Measurements from ENCODE around the gene SMURF1.
"Not testable (repeated sequence)": the region's sequence is repeated elsewhere in the genome, so short reads cannot be mapped to it uniquely, and the experiment has no call there.

Gene SMURF1

GRCh38 chr7:99050971-99051370 lies 92.9 kb downstream of the SMURF1 start:
- DNase-seq (ENCODE audit: low read depth), result no peak

- no peak for DNase-seq (ENCODE audit: low read depth)
These were observed 96.3 kb downstream of the SMURF1 start for GRCh38 chr7:99047526-99048077.

GRCh38 chr7:99046722-99047121 lies 97.2 kb downstream of the SMURF1 start:
- no peak for DNase-seq (ENCODE audit: low read depth)

- not testable (repeated sequence) for DNase-seq (ENCODE audit: low read depth)
These were observed 97.6 kb downstream of the SMURF1 start for GRCh38 chr7:99046262-99046661.

GRCh38 chr7:99044858-99045257 lies 99.0 kb downstream of the SMURF1 start:
- DNase-seq (ENCODE audit: low read depth), result not testable (repeated sequence)

- no peak for DNase-seq (ENCODE audit: low read depth)
These were observed 101.0 kb downstream of the SMURF1 start for GRCh38 chr7:99042957-99043356.

GRCh38 chr7:99041526-99041925 lies 102.4 kb downstream of the SMURF1 start:
- DNase-seq (ENCODE audit: low read depth), result no peak

GRCh38 chr7:99040104-99040958 lies 103.6 kb downstream of the SMURF1 start:
- DNase-seq (ENCODE audit: low read depth), result peak; percentile 46

- no peak for DNase-seq (ENCODE audit: low read depth)
These were observed 104.5 kb downstream of the SMURF1 start for GRCh38 chr7:99039384-99039891.

GRCh38 chr7:99038086-99038855 lies 105.6 kb downstream of the SMURF1 start:
- no peak for DNase-seq (ENCODE audit: low read depth)

GRCh38 chr7:99037327-99037940 lies 106.5 kb downstream of the SMURF1 start:
- DNase-seq (ENCODE audit: low read depth), result no peak

GRCh38 chr7:99036546-99037111 lies 107.3 kb downstream of the SMURF1 start:
- DNase-seq (ENCODE audit: low read depth), result no peak

- DNase-seq (ENCODE audit: low read depth), result no peak
These were observed 108.0 kb downstream of the SMURF1 start for GRCh38 chr7:99035723-99036545.

GRCh38 chr7:99034932-99035722 lies 108.8 kb downstream of the SMURF1 start:
- DNase-seq (ENCODE audit: low read depth), result no peak

- DNase-seq (ENCODE audit: low read depth), result no peak
These were observed 110.1 kb downstream of the SMURF1 start for GRCh38 chr7:99033765-99034164.

GRCh38 chr7:99032928-99033327 lies 111.0 kb downstream of the SMURF1 start:
- DNase-seq (ENCODE audit: low read depth), result no peak

GRCh38 chr7:99031496-99031895 lies 112.4 kb downstream of the SMURF1 start:
- DNase-seq (ENCODE audit: low read depth), result no peak

- no peak for DNase-seq (ENCODE audit: low read depth)
These were observed 113.0 kb downstream of the SMURF1 start for GRCh38 chr7:99030951-99031350.

GRCh38 chr7:99030457-99030856 lies 113.5 kb downstream of the SMURF1 start:
- DNase-seq (ENCODE audit: low read depth), result no peak

Measured in stimulated activated CD4-positive, alpha-beta T cell treated with anti-CD3 and anti-CD28 coated beads, Interleukin-2, amount 100 ng/mL, for 4 hours (primary cell).